Activated CD4-positive, alpha-beta T cell treated with anti-CD3 and anti-CD28 coated beads for 48 hours (primary cell): ENCODE results near the gene MITF.

ENCODE experiments used
- DNase-seq: peaks from one replicate; pipeline ENCODE4 v3.0.0-alpha.2; 2020

MITF gene

GRCh38 chr3:69842351-69842750, 103.1 kb downstream of the MITF start:
- no peak for DNase-seq

GRCh38 chr3:69842789-69843188, 103.5 kb downstream of the MITF start:
- DNase-seq: no peak

- no peak for DNase-seq
These were observed 105.4 kb downstream of the MITF start for GRCh38 chr3:69844706-69845105.

DNA sequence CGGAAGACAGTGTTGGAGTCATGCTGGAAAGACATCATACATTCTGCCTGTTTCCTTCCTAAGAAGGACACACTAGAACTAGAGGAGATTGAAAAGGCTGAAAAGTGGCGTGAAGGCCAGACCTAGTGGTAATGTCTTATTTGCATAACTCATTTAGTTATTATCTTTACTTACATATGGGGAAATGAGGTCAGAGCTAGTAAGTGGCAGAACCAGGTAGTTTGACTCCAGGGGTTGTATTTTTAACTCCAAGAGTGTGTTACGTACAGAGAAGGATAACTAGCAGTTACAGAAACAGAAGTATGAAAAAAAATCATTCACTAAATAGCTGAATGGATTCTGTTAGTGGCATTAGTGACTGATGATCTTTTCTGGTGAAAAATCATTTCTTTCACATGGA, 108.0 kb downstream of the MITF start:
- DNase-seq: no peak

DNA sequence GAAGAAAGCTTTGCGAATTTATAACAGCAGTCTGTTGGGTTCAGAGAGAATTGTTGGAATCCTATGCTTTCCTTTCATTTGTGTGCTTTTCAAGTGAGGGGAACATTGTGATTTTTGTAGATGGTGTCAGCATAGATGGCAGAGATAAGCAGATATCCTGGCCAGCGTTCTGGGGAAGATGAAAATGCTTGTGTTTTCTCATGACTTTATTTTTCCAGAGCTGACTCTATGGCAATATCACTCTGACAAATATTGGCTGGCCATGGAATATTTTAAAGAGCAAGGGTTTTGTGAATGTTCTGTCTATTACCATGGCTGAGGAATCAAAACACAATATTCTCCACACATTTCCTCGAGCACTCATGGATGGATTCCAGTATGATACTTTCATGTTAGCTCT, 108.8 kb downstream of the MITF start:
- DNase-seq: no peak

DNA sequence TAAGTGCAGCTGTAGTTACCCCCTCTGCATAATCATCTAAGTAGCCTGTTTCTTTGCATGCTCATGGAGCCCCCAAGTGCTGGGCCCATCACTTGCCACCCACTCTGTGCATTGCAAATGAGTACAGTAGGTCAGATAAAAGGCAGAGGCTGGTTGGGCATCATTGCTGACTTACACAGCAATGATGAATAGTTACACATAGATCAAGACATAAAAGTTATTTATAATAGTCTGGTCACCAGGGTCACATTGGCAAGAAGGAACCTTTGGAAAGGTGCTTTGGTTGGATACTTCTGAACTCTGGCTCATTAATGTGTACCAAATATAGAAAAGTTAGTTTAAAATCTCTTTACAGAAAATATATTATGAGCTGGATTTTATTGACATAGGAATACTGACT, 111.6 kb downstream of the MITF start:
- no peak for DNase-seq

DNA sequence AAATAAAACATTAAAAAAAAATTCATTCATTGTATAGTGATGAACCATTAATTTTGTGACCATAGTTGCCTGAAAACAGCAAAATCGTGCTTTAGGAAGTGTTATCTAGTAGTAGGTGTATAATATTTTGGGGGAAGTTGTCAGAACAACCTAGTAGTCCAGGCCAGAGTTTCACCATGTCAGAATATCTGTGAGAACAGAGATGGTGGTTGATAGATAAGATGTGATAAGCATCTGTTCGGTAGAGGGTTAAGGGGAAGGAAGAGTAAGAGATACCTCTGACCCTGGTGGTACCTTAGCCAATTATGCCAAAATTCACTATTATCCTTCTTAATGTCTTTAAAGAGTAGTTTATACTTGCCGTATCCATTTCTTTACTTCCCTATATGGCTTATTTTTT, 113.8 kb downstream of the MITF start:
- DNase-seq: no peak

- DNase-seq: no peak
These were observed 116.3 kb downstream of the MITF start for GRCh38 chr3:69855436-69856162.

- DNase-seq: no peak
These were observed 117.9 kb downstream of the MITF start for GRCh38 chr3:69856965-69857705.

DNA sequence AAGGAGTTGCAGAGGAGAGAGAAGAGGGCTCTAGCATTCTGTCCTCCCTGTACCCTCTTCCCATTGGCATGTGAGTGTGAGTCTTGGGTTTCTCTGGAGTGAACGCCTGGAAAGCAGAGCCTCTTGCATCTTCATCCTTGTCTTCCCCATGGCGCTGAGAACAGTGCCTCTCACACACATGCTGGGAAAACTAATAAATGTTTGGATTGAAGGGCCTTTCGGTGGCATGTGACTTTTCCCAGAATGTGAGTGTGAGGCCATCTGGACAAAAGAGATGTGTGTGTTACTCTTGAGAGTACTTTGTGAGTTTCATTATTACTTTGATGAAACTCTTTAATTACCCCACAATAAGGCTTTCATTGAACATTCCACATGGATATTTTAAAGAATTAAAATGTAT, 122.3 kb downstream of the MITF start:
- DNase-seq: no peak

DNA sequence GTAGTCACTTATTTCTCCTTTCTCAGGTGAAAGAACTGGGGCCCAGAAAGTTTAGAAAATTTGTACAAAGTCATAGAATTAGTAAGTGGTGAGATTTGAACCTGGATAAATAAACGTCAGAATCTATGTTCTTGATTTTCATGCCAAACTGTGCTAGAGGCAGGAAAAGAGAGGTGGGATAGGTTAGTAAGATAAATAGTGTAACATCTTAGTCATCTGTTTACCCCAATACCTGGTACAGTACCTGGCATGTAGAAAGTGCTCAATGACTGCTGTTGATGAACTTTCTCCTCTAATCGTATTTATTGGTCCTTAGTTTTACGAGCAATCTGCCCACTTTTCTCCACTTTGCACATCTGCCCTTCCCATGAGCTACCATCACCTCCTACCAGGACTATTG, 124.9 kb downstream of the MITF start:
- no peak for DNase-seq

DNA sequence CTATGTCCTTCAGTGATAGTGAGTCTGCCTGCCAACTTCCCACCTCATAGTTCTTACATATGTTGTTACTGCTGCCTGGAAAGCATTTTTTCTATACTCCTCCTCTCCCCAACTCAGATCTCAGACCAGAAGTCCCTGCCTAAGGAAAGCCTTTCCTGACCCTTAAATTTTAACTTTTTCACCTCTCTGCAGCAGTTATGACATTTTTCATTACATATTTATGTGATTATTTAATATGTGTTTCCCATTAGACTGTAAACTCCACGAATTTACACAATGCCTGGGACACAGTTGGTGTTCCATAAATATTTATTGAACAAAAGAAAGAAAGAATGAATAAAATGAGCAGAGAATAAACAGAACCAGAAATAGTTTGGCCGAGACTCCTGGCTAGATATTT, 125.5 kb downstream of the MITF start:
- DNase-seq: no peak

- no peak for DNase-seq
These were observed 126.8 kb downstream of the MITF start for GRCh38 chr3:69865925-69866679.

DNA sequence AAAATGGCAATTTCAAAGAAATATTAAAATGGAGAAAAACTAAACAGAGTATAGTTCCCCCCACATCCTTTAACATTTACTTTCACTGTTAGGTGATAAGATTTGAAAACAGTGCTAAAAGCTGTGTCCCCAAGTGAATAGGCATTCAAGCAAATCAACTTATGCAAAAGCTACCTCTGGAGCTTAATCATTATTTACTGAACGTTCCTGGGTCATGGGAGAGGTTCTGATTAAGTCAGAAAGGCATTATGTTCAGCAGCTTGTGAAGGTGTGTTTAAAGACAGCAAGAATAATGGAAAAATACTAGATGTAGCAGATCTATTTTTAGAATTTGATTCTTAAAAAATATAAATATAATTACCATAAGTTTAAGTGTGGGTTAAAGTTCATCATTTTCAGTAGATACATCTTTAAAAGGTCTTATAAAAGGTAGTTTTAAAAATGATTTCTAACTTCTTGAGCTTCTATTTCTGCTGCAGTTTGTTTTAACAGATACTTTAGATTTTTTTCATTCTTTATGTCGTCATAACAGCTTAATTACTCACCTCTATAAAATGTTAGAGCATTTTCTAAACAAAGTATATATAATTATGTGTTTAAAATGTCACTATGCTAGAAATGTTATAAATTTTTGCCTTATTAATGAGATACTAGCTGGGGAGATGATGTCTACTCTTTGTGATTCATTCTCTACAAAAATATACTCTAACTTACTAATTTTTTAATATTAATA, 127.9 kb downstream of the MITF start:
- no peak for DNase-seq

DNA sequence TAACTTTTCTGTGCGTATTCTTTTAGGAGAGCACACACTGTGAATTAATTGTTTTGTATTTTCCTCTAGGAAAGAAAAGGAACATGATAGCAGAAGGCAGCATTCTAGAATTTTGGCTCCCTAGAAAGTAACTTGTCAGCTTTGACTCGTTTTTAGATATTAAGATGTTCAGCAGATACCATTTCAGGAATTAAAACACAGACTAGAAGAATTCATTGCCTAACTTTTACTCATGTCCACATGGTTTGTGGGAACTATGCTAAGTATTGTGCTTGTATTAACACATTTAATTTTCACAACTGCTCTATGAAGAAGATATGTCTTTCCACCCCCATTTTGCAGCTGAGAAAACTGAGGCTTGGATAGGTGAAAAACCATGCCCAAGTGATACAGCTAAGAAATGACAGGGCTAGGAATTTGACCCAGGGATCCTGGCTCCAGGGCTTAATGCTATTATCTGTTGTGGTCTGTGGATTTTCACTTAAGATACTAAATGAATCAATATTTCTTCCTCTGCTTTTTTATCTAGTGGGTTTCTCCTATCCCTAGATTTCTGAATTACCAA, 128.8 kb downstream of the MITF start:
- no peak for DNase-seq

- DNase-seq: no peak
These were observed 129.7 kb downstream of the MITF start for GRCh38 chr3:69868841-69869420.

GRCh38 chr3:69869643-69870042, 130.4 kb downstream of the MITF start:
- DNase-seq: no peak

- DNase-seq: no peak
These were observed 132.0 kb downstream of the MITF start for GRCh38 chr3:69871251-69871650.

GRCh38 chr3:69871868-69872267, 132.6 kb downstream of the MITF start:
- DNase-seq: no peak

DNA sequence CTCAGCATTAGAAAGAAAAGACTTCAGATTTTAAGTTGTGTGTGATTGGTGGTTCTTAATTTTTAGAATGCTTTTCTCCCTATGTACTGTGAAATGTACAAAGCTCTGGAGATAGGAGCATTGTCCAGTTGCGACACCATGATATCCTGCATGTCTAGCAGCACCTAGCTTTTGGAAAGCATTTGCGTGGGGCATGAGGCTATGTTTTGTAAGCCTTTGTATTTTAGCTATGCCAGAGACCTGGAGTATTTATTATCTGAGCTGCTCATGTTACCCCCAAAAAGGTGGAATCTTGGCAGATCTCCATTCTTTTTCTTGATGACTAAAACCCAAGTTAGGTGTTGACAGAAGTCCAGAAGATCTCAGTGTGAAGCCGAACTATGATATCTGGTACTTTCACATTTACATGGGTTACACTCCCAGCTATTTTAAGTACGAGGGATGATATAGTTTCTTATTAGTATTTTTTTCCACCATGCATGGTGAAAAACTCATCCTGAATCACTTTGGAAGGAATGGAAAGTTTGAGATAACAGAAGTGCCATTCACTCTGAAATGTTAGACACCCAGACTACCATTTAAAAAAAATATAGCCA, 133.6 kb downstream of the MITF start:
- DNase-seq: no peak

GRCh38 chr3:69876073-69876472, 136.8 kb downstream of the MITF start:
- no peak for DNase-seq

DNA sequence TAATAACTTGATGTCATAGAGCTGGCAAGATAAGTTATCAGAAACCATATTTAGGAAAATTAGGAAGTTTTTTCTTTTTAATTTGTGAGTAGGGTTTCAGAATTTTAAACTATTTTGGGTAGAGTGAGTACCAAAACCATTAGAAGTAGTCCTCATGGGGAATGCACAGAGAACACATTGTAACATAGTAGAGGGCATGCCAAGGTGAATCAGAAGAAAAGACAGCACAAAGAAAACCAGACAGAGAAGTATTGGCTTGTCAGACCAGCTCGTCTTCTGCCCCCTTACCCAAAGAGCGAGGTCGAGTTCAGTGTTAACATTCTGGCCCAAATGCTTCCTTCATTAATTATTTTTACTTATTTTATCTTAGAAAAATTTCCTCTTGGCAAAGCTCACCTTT, 139.0 kb downstream of the MITF start:
- no peak for DNase-seq
